GM23338 (cell line): ENCODE measurements around the gene MS4A7.

Source experiments
- CREB1 ChIP-seq: fragments of 250-450 bp; sonication (Bioruptor Pico); IDR thresholded peaks from 2 replicates; pipeline ENCODE4 v1.5.0; 2020; ENCODE audit warnings: low read depth, mild to moderate bottlenecking, moderate library complexity
- EZH2 ChIP-seq: fragments of 200-600 bp; sonication (generic); IDR thresholded peaks from one replicate; pipeline ENCODE4 v1.8.0; 2017; ENCODE audit warnings: antibody characterized with exemption, mild to moderate bottlenecking, low read depth; ENCODE audit not compliant: unreplicated experiment
- EZH2phosphoT487 ChIP-seq: fragments of 200-600 bp; sonication (generic); IDR thresholded peaks from one replicate; pipeline ENCODE4 v1.8.1; 2018; ENCODE audit warnings: antibody characterized with exemption; ENCODE audit not compliant: unreplicated experiment
- JUNB ChIP-seq: IDR thresholded peaks from one replicate; pipeline ENCODE4 v1.6.1; 2016; ENCODE audit warnings: antibody characterized with exemption; ENCODE audit not compliant: unreplicated experiment
- POLR2AphosphoS5 ChIP-seq: IDR thresholded peaks from 2 replicates; pipeline ENCODE4 v1.6.1; 2016; ENCODE audit warnings: antibody characterized with exemption, low read depth
- ZNF331 ChIP-seq: fragments of 250-450 bp; sonication (Bioruptor Pico); IDR thresholded peaks from 2 replicates; pipeline ENCODE4 v1.5.0; 2020; ENCODE audit warnings: low read depth, mild to moderate bottlenecking, moderate library complexity
- TF ChIP-seq, protein P1 (sequence below), 2 experiments: fragments of 200-600 bp in 1 of 2; sonication (generic) in 1 of 2; conservative IDR thresholded peaks; 2 replicates each; pipeline versions ENCODE4 v1.5.1 to v1.6.1; 2016 to 2017; ENCODE audit warnings: antibody characterized with exemption in 2 of 2, low read depth in 2 of 2, mild to moderate bottlenecking in 2 of 2, moderate library complexity in 1 of 2
- TF ChIP-seq, protein P2 (sequence below): IDR thresholded peaks from one replicate; pipeline ENCODE4 v1.6.1; 2018; ENCODE audit warnings: antibody characterized with exemption; ENCODE audit not compliant: unreplicated experiment

GRCh38 chr11:60428517-60428916 is 50.2 kb downstream of the MS4A7 start:
- TF ChIP-seq POLR2AphosphoS5 = no peak
- TF ChIP-seq, protein P1, sequence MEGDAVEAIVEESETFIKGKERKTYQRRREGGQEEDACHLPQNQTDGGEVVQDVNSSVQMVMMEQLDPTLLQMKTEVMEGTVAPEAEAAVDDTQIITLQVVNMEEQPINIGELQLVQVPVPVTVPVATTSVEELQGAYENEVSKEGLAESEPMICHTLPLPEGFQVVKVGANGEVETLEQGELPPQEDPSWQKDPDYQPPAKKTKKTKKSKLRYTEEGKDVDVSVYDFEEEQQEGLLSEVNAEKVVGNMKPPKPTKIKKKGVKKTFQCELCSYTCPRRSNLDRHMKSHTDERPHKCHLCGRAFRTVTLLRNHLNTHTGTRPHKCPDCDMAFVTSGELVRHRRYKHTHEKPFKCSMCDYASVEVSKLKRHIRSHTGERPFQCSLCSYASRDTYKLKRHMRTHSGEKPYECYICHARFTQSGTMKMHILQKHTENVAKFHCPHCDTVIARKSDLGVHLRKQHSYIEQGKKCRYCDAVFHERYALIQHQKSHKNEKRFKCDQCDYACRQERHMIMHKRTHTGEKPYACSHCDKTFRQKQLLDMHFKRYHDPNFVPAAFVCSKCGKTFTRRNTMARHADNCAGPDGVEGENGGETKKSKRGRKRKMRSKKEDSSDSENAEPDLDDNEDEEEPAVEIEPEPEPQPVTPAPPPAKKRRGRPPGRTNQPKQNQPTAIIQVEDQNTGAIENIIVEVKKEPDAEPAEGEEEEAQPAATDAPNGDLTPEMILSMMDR (conservative IDR thresholded peaks at IDR 0.05; ENCODE audit: low read depth in 2 of 2) = no peak
- no peak for TF ChIP-seq EZH2
- TF ChIP-seq, protein P2, sequence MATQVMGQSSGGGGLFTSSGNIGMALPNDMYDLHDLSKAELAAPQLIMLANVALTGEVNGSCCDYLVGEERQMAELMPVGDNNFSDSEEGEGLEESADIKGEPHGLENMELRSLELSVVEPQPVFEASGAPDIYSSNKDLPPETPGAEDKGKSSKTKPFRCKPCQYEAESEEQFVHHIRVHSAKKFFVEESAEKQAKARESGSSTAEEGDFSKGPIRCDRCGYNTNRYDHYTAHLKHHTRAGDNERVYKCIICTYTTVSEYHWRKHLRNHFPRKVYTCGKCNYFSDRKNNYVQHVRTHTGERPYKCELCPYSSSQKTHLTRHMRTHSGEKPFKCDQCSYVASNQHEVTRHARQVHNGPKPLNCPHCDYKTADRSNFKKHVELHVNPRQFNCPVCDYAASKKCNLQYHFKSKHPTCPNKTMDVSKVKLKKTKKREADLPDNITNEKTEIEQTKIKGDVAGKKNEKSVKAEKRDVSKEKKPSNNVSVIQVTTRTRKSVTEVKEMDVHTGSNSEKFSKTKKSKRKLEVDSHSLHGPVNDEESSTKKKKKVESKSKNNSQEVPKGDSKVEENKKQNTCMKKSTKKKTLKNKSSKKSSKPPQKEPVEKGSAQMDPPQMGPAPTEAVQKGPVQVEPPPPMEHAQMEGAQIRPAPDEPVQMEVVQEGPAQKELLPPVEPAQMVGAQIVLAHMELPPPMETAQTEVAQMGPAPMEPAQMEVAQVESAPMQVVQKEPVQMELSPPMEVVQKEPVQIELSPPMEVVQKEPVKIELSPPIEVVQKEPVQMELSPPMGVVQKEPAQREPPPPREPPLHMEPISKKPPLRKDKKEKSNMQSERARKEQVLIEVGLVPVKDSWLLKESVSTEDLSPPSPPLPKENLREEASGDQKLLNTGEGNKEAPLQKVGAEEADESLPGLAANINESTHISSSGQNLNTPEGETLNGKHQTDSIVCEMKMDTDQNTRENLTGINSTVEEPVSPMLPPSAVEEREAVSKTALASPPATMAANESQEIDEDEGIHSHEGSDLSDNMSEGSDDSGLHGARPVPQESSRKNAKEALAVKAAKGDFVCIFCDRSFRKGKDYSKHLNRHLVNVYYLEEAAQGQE = no peak
- no peak for TF ChIP-seq JUNB
- TF ChIP-seq CREB1 (CRISPR knock-in tag) = no peak
- no peak for TF ChIP-seq EZH2phosphoT487
- TF ChIP-seq ZNF331 (CRISPR knock-in tag) = no peak
